Neural cell (in vitro differentiated cells): ENCODE results near the gene MUC21. TPM values are rescaled to one million over a fixed set of nuclear protein-coding genes. Genes with fewer than 3 reads are reported as not detected.

Source experiments
- H2AFZ ChIP-seq: fragments of 200-600, 300-800 bp; sonication (generic), shearing (Covaris generic); 2 replicates; pipeline ENCODE4 v1.6.0; 2014; ENCODE audit warnings: low read depth, mild to moderate bottlenecking, antibody characterized with exemption, low read length, moderate library complexity
- H3F3A ChIP-seq: fragments of 200-600 bp; shearing (Covaris generic); 2 replicates; pipeline ENCODE4 v1.6.1; 2016; ENCODE audit warnings: mild to moderate bottlenecking, moderate library complexity, mixed read lengths, antibody characterized with exemption, low read length; ENCODE audit not compliant: insufficient read depth, poor library complexity, severe bottlenecking
- H3K27ac ChIP-seq: fragments of 200-600, 300-800 bp; sonication (generic), shearing (Covaris generic); 2 replicates; pipeline ENCODE4 v1.5.1; 2014; ENCODE audit warnings: mild to moderate bottlenecking, low read length, moderate library complexity
- H3K27me3 ChIP-seq: fragments of 300-800, 200-600 bp; sonication (generic), shearing (Covaris generic); 2 replicates; pipeline ENCODE4 v1.6.0; 2014; ENCODE audit warnings: mild to moderate bottlenecking, low read depth, low read length, moderate library complexity; ENCODE audit not compliant: insufficient read depth
- H3K36me3 ChIP-seq: fragments of 300-800, 200-600 bp; sonication (generic), shearing (Covaris generic); 2 replicates; pipeline ENCODE4 v1.5.1; 2014; ENCODE audit warnings: mild to moderate bottlenecking, antibody characterized with exemption, low read length, moderate library complexity; ENCODE audit not compliant: insufficient read depth
- H3K4me2 ChIP-seq: fragments of 300-800, 200-600 bp; sonication (generic), shearing (Covaris generic); 2 replicates; pipeline ENCODE4 v1.6.0; 2014; ENCODE audit warnings: mild to moderate bottlenecking, low read length
- H3K4me3 ChIP-seq: fragments of 300-800, 200-600 bp; sonication (generic), shearing (Covaris generic); 2 replicates; pipeline ENCODE4 v1.5.1; 2014; ENCODE audit warnings: mild to moderate bottlenecking, low read length, moderate library complexity
- H3K79me2 ChIP-seq: fragments of 200-600 bp; shearing (Covaris generic); replicated peaks from 2 replicates; pipeline ENCODE4 v1.6.0; 2014; ENCODE audit warnings: mild to moderate bottlenecking, low read length, moderate library complexity; ENCODE audit not compliant: insufficient read depth
- H3K9ac ChIP-seq: fragments of 300-800, 200-600 bp; sonication (generic), shearing (Covaris generic); 2 replicates; pipeline ENCODE4 v1.6.1; 2016; ENCODE audit warnings: mild to moderate bottlenecking, low read length, mixed read lengths
- H3K9me2 ChIP-seq: fragments of 200-600 bp; shearing (Covaris generic); 2 replicates; pipeline ENCODE4 v1.6.1; 2016; ENCODE audit warnings: mild to moderate bottlenecking, low read length, mixed read lengths; ENCODE audit not compliant: insufficient read depth
- H3K9me3 ChIP-seq: fragments of 200-600, 300-800 bp; sonication (generic), shearing (Covaris generic); 2 replicates; pipeline ENCODE4 v1.6.1; 2016; ENCODE audit warnings: mild to moderate bottlenecking, mixed run types, low read length, moderate library complexity, mixed read lengths
- H4K20me1 ChIP-seq: fragments of 200-600 bp; shearing (Covaris generic); 2 replicates; pipeline ENCODE4 v1.6.1; 2016; ENCODE audit warnings: mild to moderate bottlenecking, mixed run types; ENCODE audit not compliant: insufficient read depth
- CTCF ChIP-seq: fragments of 450-650 bp; IDR thresholded peaks from 2 replicates; pipeline ENCODE4 v1.5.1; 2014; ENCODE audit warnings: antibody characterized with exemption, mild to moderate bottlenecking, moderate library complexity; ENCODE audit not compliant: poor library complexity, severe bottlenecking
- EP300 ChIP-seq: fragments of 450-650 bp; conservative IDR thresholded peaks from 2 replicates; pipeline ENCODE4 v1.6.1; 2014; ENCODE audit warnings: antibody characterized with exemption, mild to moderate bottlenecking, moderate library complexity; ENCODE audit not compliant: poor library complexity, severe bottlenecking
- EZH2 ChIP-seq: fragments of 200-600, 300-800 bp; shearing (Covaris generic), sonication (generic); IDR thresholded peaks from 2 replicates; pipeline ENCODE4 v1.6.1; 2014; ENCODE audit warnings: antibody characterized with exemption, low read length, borderline replicate concordance, mild to moderate bottlenecking; ENCODE audit not compliant: insufficient read depth, poor library complexity, severe bottlenecking
- MXI1 ChIP-seq: fragments of 450-650 bp; conservative IDR thresholded peaks from 2 replicates; pipeline ENCODE4 v1.6.1; 2014; ENCODE audit warnings: antibody characterized with exemption, mild to moderate bottlenecking; ENCODE audit not compliant: poor library complexity, severe bottlenecking
- POLR2AphosphoS5 ChIP-seq: IDR thresholded peaks from 2 replicates; pipeline ENCODE4 v1.6.1; 2012
- RAD21 ChIP-seq: fragments of 450-650 bp; conservative IDR thresholded peaks from 2 replicates; pipeline ENCODE4 v1.6.1; 2014; ENCODE audit warnings: antibody characterized with exemption, mild to moderate bottlenecking, moderate library complexity
- SMC3 ChIP-seq: fragments of 450-650 bp; conservative IDR thresholded peaks from 2 replicates; pipeline ENCODE4 v1.6.1; 2014; ENCODE audit warnings: antibody characterized with exemption, mild to moderate bottlenecking, moderate library complexity; ENCODE audit not compliant: poor library complexity
- TAF1 ChIP-seq: IDR thresholded peaks from 2 replicates; pipeline ENCODE4 v1.6.1; 2012; ENCODE audit warnings: low read depth
- polyA plus RNA-seq: library from polyadenylated mRNA; depleted of rRNA; stranded (reverse); fragments of >200 nt; gene quantifications from 2 replicates; pipeline ENCODE4 v1.2.3, GENCODE V29; 2014
- TF ChIP-seq, protein P1 (sequence below): IDR thresholded peaks from 2 replicates; pipeline ENCODE4 v1.6.1; 2012; ENCODE audit warnings: borderline replicate concordance

The MUC21 gene
- polyA plus RNA-seq, 1 donor from 2014 or later: not detected

DNA sequence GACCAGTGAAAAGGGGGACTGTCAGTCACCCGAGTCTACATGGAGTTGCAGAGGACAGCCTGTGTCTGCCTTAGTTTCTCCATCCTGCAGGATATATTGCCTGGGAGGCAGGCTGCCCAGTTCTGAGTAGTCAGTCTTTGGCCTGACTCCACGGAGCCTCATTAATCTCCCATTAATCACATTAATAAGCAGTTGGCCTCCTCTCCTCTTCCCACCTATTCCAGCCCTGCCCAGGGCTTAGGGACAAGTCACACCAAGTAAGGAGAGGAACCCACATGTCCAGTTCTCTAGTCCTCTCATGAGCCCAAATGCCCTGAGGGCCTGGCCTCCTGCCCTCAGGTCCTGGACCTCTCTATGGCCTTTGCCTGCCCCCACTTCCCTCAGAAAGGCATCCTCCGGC is 44.0 kb upstream of the MUC21 start:
- Histone ChIP-seq H3K4me2 (no peak overlapping the region), H3K79me2 (no peaks in the 10 kb centered on the region), H3K9me3 (no peaks in the 10 kb centered on the region), H3K9ac (no peak overlapping the region), H3K27me3 (no peaks in the 10 kb centered on the region), H3K9me2 (no peaks in the 10 kb centered on the region), H3F3A (no peaks in the 10 kb centered on the region), H3K36me3 (no peaks in the 10 kb centered on the region), H3K27ac (no peak overlapping the region), H3K4me3 (no peak overlapping the region), H2AFZ (no peak overlapping the region), H4K20me1 (no peaks in the 10 kb centered on the region)
- no peak for TF ChIP-seq SMC3
- no peak for TF ChIP-seq EP300
- no peak for TF ChIP-seq MXI1
- TF ChIP-seq, protein P1, sequence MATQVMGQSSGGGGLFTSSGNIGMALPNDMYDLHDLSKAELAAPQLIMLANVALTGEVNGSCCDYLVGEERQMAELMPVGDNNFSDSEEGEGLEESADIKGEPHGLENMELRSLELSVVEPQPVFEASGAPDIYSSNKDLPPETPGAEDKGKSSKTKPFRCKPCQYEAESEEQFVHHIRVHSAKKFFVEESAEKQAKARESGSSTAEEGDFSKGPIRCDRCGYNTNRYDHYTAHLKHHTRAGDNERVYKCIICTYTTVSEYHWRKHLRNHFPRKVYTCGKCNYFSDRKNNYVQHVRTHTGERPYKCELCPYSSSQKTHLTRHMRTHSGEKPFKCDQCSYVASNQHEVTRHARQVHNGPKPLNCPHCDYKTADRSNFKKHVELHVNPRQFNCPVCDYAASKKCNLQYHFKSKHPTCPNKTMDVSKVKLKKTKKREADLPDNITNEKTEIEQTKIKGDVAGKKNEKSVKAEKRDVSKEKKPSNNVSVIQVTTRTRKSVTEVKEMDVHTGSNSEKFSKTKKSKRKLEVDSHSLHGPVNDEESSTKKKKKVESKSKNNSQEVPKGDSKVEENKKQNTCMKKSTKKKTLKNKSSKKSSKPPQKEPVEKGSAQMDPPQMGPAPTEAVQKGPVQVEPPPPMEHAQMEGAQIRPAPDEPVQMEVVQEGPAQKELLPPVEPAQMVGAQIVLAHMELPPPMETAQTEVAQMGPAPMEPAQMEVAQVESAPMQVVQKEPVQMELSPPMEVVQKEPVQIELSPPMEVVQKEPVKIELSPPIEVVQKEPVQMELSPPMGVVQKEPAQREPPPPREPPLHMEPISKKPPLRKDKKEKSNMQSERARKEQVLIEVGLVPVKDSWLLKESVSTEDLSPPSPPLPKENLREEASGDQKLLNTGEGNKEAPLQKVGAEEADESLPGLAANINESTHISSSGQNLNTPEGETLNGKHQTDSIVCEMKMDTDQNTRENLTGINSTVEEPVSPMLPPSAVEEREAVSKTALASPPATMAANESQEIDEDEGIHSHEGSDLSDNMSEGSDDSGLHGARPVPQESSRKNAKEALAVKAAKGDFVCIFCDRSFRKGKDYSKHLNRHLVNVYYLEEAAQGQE: no peak
- TF ChIP-seq POLR2AphosphoS5: no peak
- no peak for TF ChIP-seq RAD21
- TF ChIP-seq TAF1: no peak
- no peak for TF ChIP-seq EZH2
- no peak for TF ChIP-seq CTCF

DNA sequence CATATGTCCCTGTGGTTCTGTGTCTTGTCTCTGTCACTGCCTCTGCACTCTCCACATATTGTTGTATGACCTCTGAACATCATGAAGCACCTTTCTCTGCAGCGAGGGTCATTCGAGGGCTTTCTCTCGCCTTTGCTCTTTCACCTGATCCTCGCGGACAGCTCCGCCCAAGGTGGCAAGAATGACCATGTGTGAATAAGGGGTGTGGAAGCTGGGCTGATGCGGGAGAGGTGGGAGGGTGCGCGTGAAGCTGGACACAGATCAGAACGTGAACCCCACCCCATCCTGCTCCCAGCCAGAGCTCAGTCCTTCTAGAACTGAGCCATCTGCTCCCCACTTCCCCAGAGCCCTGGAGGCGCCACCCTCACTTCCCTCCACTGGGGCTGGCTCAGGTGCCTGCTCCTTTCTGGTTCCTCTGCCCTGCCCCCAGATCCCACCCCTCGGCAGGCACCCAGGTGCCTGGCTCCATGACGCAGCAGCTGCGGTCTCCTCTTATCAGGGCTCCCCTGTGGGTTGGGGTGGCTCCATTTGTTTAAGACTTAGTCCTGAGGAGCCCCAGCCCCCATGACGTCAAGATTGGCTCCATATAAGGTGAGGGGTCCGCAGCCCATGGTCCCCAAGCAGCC is 43.0 kb upstream of the MUC21 start, which contains the start of gene MUCL3:
Gene MUCL3 (plus strand): TSS at position 613 of the 626 bp plus-strand sequence. CDS start 27 bp downstream, outside the sequence.
- Histone ChIP-seq H4K20me1 (no peaks in the 10 kb centered on the region), H3K36me3 (no peaks in the 10 kb centered on the region), H3K9me2 (no peaks in the 10 kb centered on the region), H2AFZ (no peak within 1 kb of the TSS), H3K27me3 (no peaks in the 10 kb centered on the region), H3K4me3 (no peak within 1 kb of the TSS), H3K9ac (no peak within 1 kb of the TSS), H3K27ac (no peak within 1 kb of the TSS), H3K9me3 (no peaks in the 10 kb centered on the region), H3K79me2 (no peaks in the 10 kb centered on the region), H3K4me2 (no peak within 1 kb of the TSS), H3F3A (no peaks in the 10 kb centered on the region)
- TF ChIP-seq TAF1 (no peak), EP300 (no peak), POLR2AphosphoS5 (no peak), SMC3 (no peak), RAD21 (no peak), EZH2 (no peak), CTCF (no peak), MXI1 (no peak)
- TF ChIP-seq, protein P1: no peak
